ACC112 (cell line): ENCODE measurements around the gene UVRAG.
"Not testable (repeated sequence)": the region's sequence is repeated elsewhere in the genome, so short reads cannot be mapped to it uniquely, and the experiment has no call there.

Source experiments
- H2AFZ ChIP-seq: fragments of 200-600 bp; sonication (generic); one replicate; pipeline ENCODE4 v1.6.0; 2017; ENCODE audit warnings: antibody characterized with exemption, low read length; ENCODE audit not compliant: unreplicated experiment
- H3K27ac ChIP-seq: fragments of 200-600 bp; sonication (generic); 2 replicates; pipeline ENCODE4 v1.5.1; 2014; ENCODE audit warnings: low read depth, mild to moderate bottlenecking, antibody characterized with exemption, low read length, moderate library complexity
- H3K27me3 ChIP-seq: fragments of 200-600 bp; sonication (generic); 2 replicates; pipeline ENCODE4 v1.6.1; 2014; ENCODE audit warnings: mild to moderate bottlenecking, antibody characterized with exemption, low read length, moderate library complexity, mixed read lengths; ENCODE audit not compliant: insufficient read depth
- H3K36me3 ChIP-seq: fragments of 200-600 bp; sonication (generic); 2 replicates; pipeline ENCODE4 v1.6.1; 2016; ENCODE audit warnings: mild to moderate bottlenecking, antibody characterized with exemption, low read length, moderate library complexity, mixed read lengths; ENCODE audit not compliant: insufficient read depth
- H3K4me1 ChIP-seq: fragments of 200-600 bp; sonication (generic); one replicate; pipeline ENCODE4 v1.6.1; 2016; ENCODE audit warnings: low read length, mixed read lengths; ENCODE audit not compliant: insufficient read depth, unreplicated experiment, control insufficient read depth
- H3K4me3 ChIP-seq: fragments of 200-600 bp; sonication (generic); 2 replicates; pipeline ENCODE4 v1.5.1; 2014; ENCODE audit warnings: mild to moderate bottlenecking, low read depth, low read length
- H3K79me2 ChIP-seq: fragments of 200-600 bp; sonication (generic); one replicate; pipeline ENCODE4 v1.6.0; 2016; ENCODE audit warnings: low read length; ENCODE audit not compliant: control insufficient read depth, unreplicated experiment, insufficient read depth

UVRAG gene

GRCh38 chr11:75841739-75842138 is 26.7 kb downstream of the UVRAG start:
- Histone ChIP-seq H3K27me3 (no peaks in the 10 kb centered on the region), H3K36me3 (peaks cover 9% of the 10 kb centered on the region; the same call in 1 of the 2 replicates), H2AFZ (no peak overlapping the region), H3K4me1 (peaks cover 4% of the 10 kb centered on the region), H3K4me3 (no peak overlapping the region), H3K79me2 (peaks cover 42% of the 10 kb centered on the region), H3K27ac (no peak overlapping the region)

- Histone ChIP-seq H2AFZ (no peak overlapping the region), H3K4me3 (no peak overlapping the region), H3K36me3 (0 out of 2 replicates have a peak, but pooled peaks cover 7% of the 10 kb centered on the region), H3K27me3 (no peaks in the 10 kb centered on the region), H3K27ac (no peak overlapping the region), H3K79me2 (peaks cover 51% of the 10 kb centered on the region), H3K4me1 (peaks cover 12% of the 10 kb centered on the region)
Observed at GRCh38 chr11:75845324-75845723, 30.3 kb downstream of the UVRAG start.

- H3K4me1 ChIP-seq = peaks cover 22% of the 10 kb centered on the region
- peaks cover 11% of the 10 kb centered on the region; the same call in 1 of the 2 replicates for H3K36me3 ChIP-seq
- no peak overlapping the region for H2AFZ ChIP-seq
- no peaks in the 10 kb centered on the region for H3K27me3 ChIP-seq
- no peak overlapping the region for H3K4me3 ChIP-seq
- no peak overlapping the region for H3K27ac ChIP-seq
- peaks cover 36% of the 10 kb centered on the region for H3K79me2 ChIP-seq
Observed at GRCh38 chr11:75849894-75850293, 34.9 kb downstream of the UVRAG start.

GRCh38 chr11:75850787-75851186 is 35.8 kb downstream of the UVRAG start:
- Histone ChIP-seq H3K79me2 (peaks cover 32% of the 10 kb centered on the region), H3K4me1 (peaks cover 22% of the 10 kb centered on the region), H3K27me3 (no peaks in the 10 kb centered on the region), H3K27ac (peak overlapping the region; percentile 42), H2AFZ (peak overlapping the region; percentile 2), H3K4me3 (peak overlapping the region; percentile 8; the same call in 1 of the 2 replicates), H3K36me3 (peaks cover 4% of the 10 kb centered on the region; the same call in 1 of the 2 replicates)

GRCh38 chr11:75851203-75851602 is 36.2 kb downstream of the UVRAG start:
- Histone ChIP-seq H2AFZ (no peak overlapping the region), H3K27me3 (no peaks in the 10 kb centered on the region), H3K27ac (peak overlapping the region; percentile 42), H3K4me3 (0 out of 2 replicates have a peak overlapping the region, but pooled peaks have one; percentile 8), H3K79me2 (peaks cover 28% of the 10 kb centered on the region), H3K4me1 (peaks cover 22% of the 10 kb centered on the region), H3K36me3 (peaks cover 4% of the 10 kb centered on the region; the same call in 1 of the 2 replicates)

- no peak overlapping the region for H3K27ac ChIP-seq
- no peaks in the 10 kb centered on the region for H3K27me3 ChIP-seq
- H3K36me3 ChIP-seq = peaks cover 4% of the 10 kb centered on the region; the same call in 1 of the 2 replicates
- H2AFZ ChIP-seq = no peak overlapping the region
- H3K4me3 ChIP-seq = no peak overlapping the region
- H3K79me2 ChIP-seq = peaks cover 26% of the 10 kb centered on the region
- peaks cover 22% of the 10 kb centered on the region for H3K4me1 ChIP-seq
Observed at GRCh38 chr11:75852406-75853017, 37.5 kb downstream of the UVRAG start.

GRCh38 chr11:75853563-75853962 is 38.6 kb downstream of the UVRAG start:
- not testable (repeated sequence) for H3K27ac ChIP-seq, H3K27me3 ChIP-seq, H3K4me3 ChIP-seq, H3K36me3 ChIP-seq, H2AFZ ChIP-seq
- Histone ChIP-seq H3K79me2 (peaks cover 23% of the 10 kb centered on the region), H3K4me1 (peaks cover 31% of the 10 kb centered on the region)

- Histone ChIP-seq H3K4me1 (peaks cover 35% of the 10 kb centered on the region), H3K79me2 (peaks cover 23% of the 10 kb centered on the region), H3K27ac (no peak overlapping the region), H3K36me3 (peaks cover 4% of the 10 kb centered on the region; the same call in 1 of the 2 replicates), H3K27me3 (no peaks in the 10 kb centered on the region), H2AFZ (no peak overlapping the region), H3K4me3 (no peak overlapping the region)
Observed at GRCh38 chr11:75853971-75854370, 39.0 kb downstream of the UVRAG start.

- H3K79me2 ChIP-seq = peaks cover 14% of the 10 kb centered on the region
- peaks cover 4% of the 10 kb centered on the region; the same call in 1 of the 2 replicates for H3K36me3 ChIP-seq
- H2AFZ ChIP-seq = no peak overlapping the region
- H3K27me3 ChIP-seq = no peaks in the 10 kb centered on the region
- no peak overlapping the region for H3K27ac ChIP-seq
- peaks cover 29% of the 10 kb centered on the region for H3K4me1 ChIP-seq
- no peak overlapping the region for H3K4me3 ChIP-seq
Observed at GRCh38 chr11:75855206-75855605, 40.2 kb downstream of the UVRAG start.

- H3K27me3 ChIP-seq = no peaks in the 10 kb centered on the region
- H3K4me3 ChIP-seq = no peak overlapping the region
- H3K27ac ChIP-seq = no peak overlapping the region
- peaks cover 12% of the 10 kb centered on the region for H3K79me2 ChIP-seq
- peaks cover 14% of the 10 kb centered on the region for H3K4me1 ChIP-seq
- H3K36me3 ChIP-seq = peaks cover 8% of the 10 kb centered on the region; the same call in 1 of the 2 replicates
- H2AFZ ChIP-seq = no peak overlapping the region
Observed at GRCh38 chr11:75856912-75857311, 41.9 kb downstream of the UVRAG start.

- H2AFZ ChIP-seq = no peak overlapping the region
- H3K27ac ChIP-seq = peak overlapping the region; percentile 36; the same call in 1 of the 2 replicates
- H3K27me3 ChIP-seq = no peaks in the 10 kb centered on the region
- peaks cover 14% of the 10 kb centered on the region for H3K4me1 ChIP-seq
- peaks cover 12% of the 10 kb centered on the region for H3K79me2 ChIP-seq
- no peak overlapping the region; the same call in 1 of the 2 replicates for H3K4me3 ChIP-seq
- H3K36me3 ChIP-seq = peaks cover 3% of the 10 kb centered on the region
Observed at GRCh38 chr11:75858042-75858441, 43.0 kb downstream of the UVRAG start.
